A549 (cell line): ENCODE results near the gene TBC1D22A. TPM values are rescaled to one million over a fixed set of nuclear protein-coding genes. Genes with fewer than 3 reads are reported as not detected.

Source experiments
- ATAC-seq, 2 experiments: fragments of 200-7000 bp in 1 of 2; fragments of >200 bp in 1 of 2; cut with Nextera tagmentation in 1 of 2; cut with Tn5 transposase in 1 of 2; 3 replicates each; pipeline versions ENCODE4 v1.8.0 to v1.9.1; 2018 to 2020; ENCODE audit warnings: mild to moderate bottlenecking in 1 of 2, moderate library complexity in 1 of 2
- CTCF ChIA-PET: fragments of 300-600 bp; sonication (Branson Sonifier 250); formaldehyde crosslinking; extraction: SDS; loops from one replicate; lab custom pipeline; 2021; ENCODE audit warnings: antibody characterized with exemption, inconsistent platforms; lab: Yijun Ruan, JAX
- POLR2A ChIA-PET: fragments of 350-600 bp; formaldehyde crosslinking; extraction: SDS; loops from one replicate; lab custom pipeline; 2021; ENCODE audit warnings: antibody characterized with exemption, inconsistent platforms; lab: Yijun Ruan, JAX
- DNase-seq, 2 experiments: peaks; one replicate each; pipeline versions ENCODE4 v3.0.0 to v3.0.0-alpha.2; 2011 to 2016; ENCODE audit warnings: low read depth in 1 of 2, low spot score in 1 of 2
- FAIRE-seq: peaks from 2 replicates; lab custom pipeline; 2011; peaks lifted over from hg19 to GRCh38; lab: Jason Lieb, UNC
- H3K27ac ChIP-seq, 2 experiments: fragments of >200 bp; sonication (Bioruptor Twin); formaldehyde crosslinking; 3 replicates each; pipeline ENCODE4 v1.5.1; 2016 to 2017
- H3K4me1 ChIP-seq: fragments of >200 bp; sonication (Bioruptor Twin); formaldehyde crosslinking; 3 replicates; pipeline ENCODE4 v1.6.1; 2016
- H3K4me2 ChIP-seq: fragments of >200 bp; sonication (Bioruptor Twin); formaldehyde crosslinking; 3 replicates; pipeline ENCODE4 v1.6.1; 2016
- H3K4me3 ChIP-seq: fragments of >200 bp; sonication (Bioruptor Twin); formaldehyde crosslinking; 3 replicates; pipeline ENCODE4 v1.5.1; 2016
- H3K9me3 ChIP-seq: fragments of >200 bp; sonication (Bioruptor Twin); formaldehyde crosslinking; 3 replicates; pipeline ENCODE4 v1.6.1; 2016
- BHLHE40 ChIP-seq: IDR thresholded peaks from 2 replicates; pipeline ENCODE4 v1.6.1; 2012; ENCODE audit warnings: low read depth, low read length, inconsistent platforms
- CBX2 ChIP-seq: fragments of 200-600 bp; sonication (generic); IDR thresholded peaks from 2 replicates; pipeline ENCODE4 v1.6.1; 2016; ENCODE audit warnings: low read depth, mild to moderate bottlenecking, borderline replicate concordance
- CHD4 ChIP-seq: fragments of 200-600 bp; sonication (generic); IDR thresholded peaks from 2 replicates; pipeline ENCODE4 v1.6.1; 2016; ENCODE audit warnings: antibody characterized with exemption, mild to moderate bottlenecking, borderline replicate concordance
- CTCF ChIP-seq: fragments of >200 bp; sonication (Bioruptor Twin); formaldehyde crosslinking; IDR thresholded peaks from 3 replicates; pipeline ENCODE4 v1.5.1; 2016
- EHMT2 ChIP-seq: fragments of 200-600 bp; sonication (generic); IDR thresholded peaks from 2 replicates; pipeline ENCODE4 v1.6.1; 2016; ENCODE audit warnings: antibody characterized with exemption, low read depth, mild to moderate bottlenecking, moderate library complexity
- FOSL2 ChIP-seq, 2 experiments: fragments of 450-650 bp in 1 of 2; fragments of >200 bp in 1 of 2; sonication (Bioruptor Twin) in 1 of 2; formaldehyde crosslinking; IDR thresholded peaks; 2 replicates each; pipeline versions ENCODE4 v1.5.0 to v1.6.1; 2016 to 2020; ENCODE audit warnings: mild to moderate bottlenecking in 1 of 2, moderate library complexity in 1 of 2
- HDAC2 ChIP-seq: fragments of 200-600 bp; sonication (generic); IDR thresholded peaks from 2 replicates; pipeline ENCODE4 v1.6.1; 2016
- HEYL ChIP-seq: fragments of 250-450 bp; sonication (Bioruptor Pico); IDR thresholded peaks from 2 replicates; pipeline ENCODE4 v1.8.0; 2021; ENCODE audit warnings: mild to moderate bottlenecking, moderate library complexity
- NPAS2 ChIP-seq: fragments of 250-450 bp; sonication (Bioruptor Pico); IDR thresholded peaks from 2 replicates; pipeline ENCODE4 v1.8.0; 2022; ENCODE audit warnings: mild to moderate bottlenecking, moderate library complexity, borderline replicate concordance
- REST ChIP-seq: fragments of 200-600 bp; sonication (generic); IDR thresholded peaks from 2 replicates; pipeline ENCODE4 v1.6.1; 2016; ENCODE audit warnings: antibody characterized with exemption, mild to moderate bottlenecking, moderate library complexity
- RFX5 ChIP-seq: fragments of 450-650 bp; IDR thresholded peaks from 2 replicates; pipeline ENCODE4 v1.7.1; 2014; ENCODE audit warnings: antibody characterized with exemption, mild to moderate bottlenecking, moderate library complexity
- TFCP2L1 ChIP-seq: fragments of 250-450 bp; sonication (Bioruptor Pico); IDR thresholded peaks from 2 replicates; pipeline ENCODE4 v1.5.0; 2021; ENCODE audit warnings: mild to moderate bottlenecking
- TP53 ChIP-seq: fragments of 250-450 bp; sonication (Bioruptor Pico); IDR thresholded peaks from 2 replicates; pipeline ENCODE4 v1.5.0; 2021; ENCODE audit warnings: mild to moderate bottlenecking, moderate library complexity
- USF2 ChIP-seq: fragments of 450-650 bp; IDR thresholded peaks from 2 replicates; pipeline ENCODE4 v1.6.1; 2014; ENCODE audit warnings: antibody characterized with exemption
- WGBS: methylation state at CpG from one replicate; pipeline ENCODE4 v1.1.6; 2017; ENCODE audit errors: missing lambda C conversion rate; 5-methylcytosine and 5-hydroxymethylcytosine counted together
- polyA plus RNA-seq, 4 experiments: library from polyadenylated mRNA; depleted of rRNA in 3 of 4; stranded (reverse); fragments of >200 nt; fragmentation: RNase III in 1 of 4; extraction: RNeasy Plus Mini Kit Qiagen cat#74134 plus additional on column Dnase treatment in 1 of 4; gene quantifications; 2 replicates in 3 of 4; 3 replicates in 1 of 4; pipeline ENCODE4 v1.2.3, GENCODE V29; 2011 to 2017
- TF ChIP-seq, protein P1 (sequence below): fragments of 250-450 bp; sonication (Bioruptor Pico); IDR thresholded peaks from 2 replicates; pipeline ENCODE4 v1.5.0; 2021; ENCODE audit warnings: mild to moderate bottlenecking, moderate library complexity, borderline replicate concordance

TBC1D22A gene
- polyA plus RNA-seq, 2 of the 4 experiments (the other 2 are of a cell fraction): 8.9 to 10.8 TPM

DNA sequence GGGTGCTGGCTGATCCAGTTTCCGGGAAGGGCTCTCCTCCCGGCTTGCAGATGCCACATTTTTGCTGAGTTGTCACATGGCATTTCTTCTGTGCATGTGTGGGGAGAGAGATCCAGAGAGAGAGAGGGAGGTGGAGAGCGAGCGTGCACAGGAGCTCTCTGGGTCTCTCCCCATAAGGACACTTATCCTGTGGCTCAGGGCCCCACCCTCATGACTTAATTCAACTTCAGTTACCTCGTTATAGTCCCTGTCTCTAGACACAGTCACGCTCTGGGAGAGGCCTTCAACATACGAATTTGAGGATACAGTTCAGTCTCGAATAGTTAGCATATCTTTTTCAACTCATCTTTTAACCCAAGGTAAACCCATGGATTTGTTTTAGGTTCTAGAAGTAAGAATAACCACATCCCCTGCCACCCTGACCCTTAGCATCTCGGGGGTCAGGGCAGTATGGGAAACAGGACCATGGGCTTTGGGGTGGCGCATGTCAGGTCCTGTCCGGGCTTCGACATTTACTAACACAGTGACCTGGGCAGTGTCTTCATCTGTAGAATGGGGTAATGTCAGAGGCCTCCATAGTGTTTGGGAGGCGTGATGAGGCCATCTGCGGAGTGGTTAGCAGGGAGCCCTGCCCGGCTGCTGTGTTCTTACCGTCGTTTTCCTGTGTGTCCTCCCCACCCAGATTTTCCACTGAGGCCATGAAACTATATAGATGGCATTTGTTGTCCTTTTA is 46.9 kb downstream of the TBC1D22A start:
- WGBS: 92% methylated on average over 14 of the region's 17 CpGs
- DNase-seq (no peak), FAIRE-seq (no peak), ATAC-seq (no peak)
- no peak overlapping the region for H3K4me2 ChIP-seq
- peaks cover 8% of the 10 kb centered on the region for H3K4me1 ChIP-seq
- no peak overlapping the region for H3K27ac ChIP-seq
- H3K4me3 ChIP-seq: no peak overlapping the region
- H3K9me3 ChIP-seq: no peaks in the 10 kb centered on the region
- ChIA-PET POLR2A (no interaction called here), CTCF (interaction anchor here (2.8 kb wide), 1 partner anchor 11 kb away, joined by 19 read pairs; no protein-coding TSS in a partner anchor)
- TF ChIP-seq CHD4: no peak
- TF ChIP-seq NPAS2 (CRISPR knock-in tag): no peak

GRCh38 chr22:46810856-46811786 is 48.7 kb downstream of the TBC1D22A start:
- ChIA-PET POLR2A (no interaction called here), CTCF (interaction anchor here (0.8 to 3.3 kb wide), 4 partner anchors 8 to 14 kb away, joined by 3 to 19 read pairs (median 9); no protein-coding TSS in a partner anchor)
- no peak for TF ChIP-seq HEYL (CRISPR knock-in tag)
- TF ChIP-seq CTCF: no peak
- TF ChIP-seq EHMT2: no peak
- no peak for TF ChIP-seq TP53 (CRISPR knock-in tag)
- TF ChIP-seq TFCP2L1 (CRISPR knock-in tag): no peak
- no peak for TF ChIP-seq RFX5
- no peak for TF ChIP-seq BHLHE40
- TF ChIP-seq USF2: no peak
- no peak for TF ChIP-seq REST
- TF ChIP-seq, protein P1, sequence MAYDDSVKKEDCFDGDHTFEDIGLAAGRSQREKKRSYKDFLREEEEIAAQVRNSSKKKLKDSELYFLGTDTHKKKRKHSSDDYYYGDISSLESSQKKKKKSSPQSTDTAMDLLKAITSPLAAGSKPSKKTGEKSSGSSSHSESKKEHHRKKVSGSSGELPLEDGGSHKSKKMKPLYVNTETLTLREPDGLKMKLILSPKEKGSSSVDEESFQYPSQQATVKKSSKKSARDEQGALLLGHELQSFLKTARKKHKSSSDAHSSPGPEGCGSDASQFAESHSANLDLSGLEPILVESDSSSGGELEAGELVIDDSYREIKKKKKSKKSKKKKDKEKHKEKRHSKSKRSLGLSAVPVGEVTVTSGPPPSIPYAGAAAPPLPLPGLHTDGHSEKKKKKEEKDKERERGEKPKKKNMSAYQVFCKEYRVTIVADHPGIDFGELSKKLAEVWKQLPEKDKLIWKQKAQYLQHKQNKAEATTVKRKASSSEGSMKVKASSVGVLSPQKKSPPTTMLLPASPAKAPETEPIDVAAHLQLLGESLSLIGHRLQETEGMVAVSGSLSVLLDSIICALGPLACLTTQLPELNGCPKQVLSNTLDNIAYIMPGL (CRISPR knock-in tag): no peak
- no peak for TF ChIP-seq CBX2
- TF ChIP-seq FOSL2 (IDR thresholded peaks at IDR 0.05): no peak
- no peak for TF ChIP-seq FOSL2 (CRISPR knock-in tag; IDR thresholded peaks at IDR 0.05)
- TF ChIP-seq HDAC2: no peak
- Histone ChIP-seq H3K27ac (no peak overlapping the region), H3K9me3 (no peaks in the 10 kb centered on the region), H3K4me2 (no peak overlapping the region), H3K4me3 (no peak overlapping the region), H3K4me1 (peaks cover 26% of the 10 kb centered on the region)
- DNase-seq (no peak), ATAC-seq (no peak), FAIRE-seq (no peak)
- 84% methylated on average over 17 of the region's 21 CpGs for WGBS
